HuH-7 (cell line): Measurements from ENCODE around the gene F11.
"Not testable (repeated sequence)": the region's sequence is repeated elsewhere in the genome, so short reads cannot be mapped to it uniquely, and the experiment has no call there.

Experiments used
- DNase-seq: peaks from one replicate; pipeline ENCODE4 v3.0.0; 2011; ENCODE audit warnings: low spot score

The F11 gene

GRCh38 chr4:186298031-186298647 lies 32.1 kb downstream of the F11 start:
- DNase-seq = no peak

- DNase-seq = no peak
These were observed 33.3 kb downstream of the F11 start for GRCh38 chr4:186299291-186299690.

- DNase-seq = no peak
These were observed 34.8 kb downstream of the F11 start for GRCh38 chr4:186300659-186301390.

GRCh38 chr4:186304216-186304615 lies 38.2 kb downstream of the F11 start:
- DNase-seq = no peak

- DNase-seq = no peak
These were observed 39.0 kb downstream of the F11 start for GRCh38 chr4:186304866-186305505.

GRCh38 chr4:186307497-186307896 lies 41.5 kb downstream of the F11 start:
- no peak for DNase-seq

GRCh38 chr4:186307916-186308315 lies 41.9 kb downstream of the F11 start:
- DNase-seq = no peak

GRCh38 chr4:186318481-186318880 lies 52.5 kb downstream of the F11 start:
- DNase-seq = no peak

GRCh38 chr4:186324660-186325059 lies 58.7 kb downstream of the F11 start:
- not testable (repeated sequence) for DNase-seq

- DNase-seq = no peak
These were observed 60.4 kb downstream of the F11 start for GRCh38 chr4:186326391-186326790.

GRCh38 chr4:186329372-186329771 lies 63.4 kb downstream of the F11 start:
- no peak for DNase-seq

- DNase-seq = no peak
These were observed 64.4 kb downstream of the F11 start for GRCh38 chr4:186330368-186330767.

GRCh38 chr4:186335793-186336192 lies 69.8 kb downstream of the F11 start:
- DNase-seq = no peak
